Hepatocyte (in vitro differentiated cells): ENCODE measurements around the gene NMNAT2. TPM values are rescaled to one million over a fixed set of nuclear protein-coding genes. Genes with fewer than 3 reads are reported as not detected.

Source experiments
- DNase-seq: peaks from one replicate; pipeline ENCODE4 v3.0.0-alpha.2; 2016; ENCODE audit warnings: low spot score
- H2AFZ ChIP-seq: fragments of 200-600 bp; sonication (generic); 2 replicates; pipeline ENCODE4 v1.6.0; 2016; ENCODE audit warnings: antibody characterized with exemption, mild to moderate bottlenecking
- H3K27ac ChIP-seq: fragments of 200-600 bp; sonication (generic); 2 replicates; pipeline ENCODE4 v1.5.1; 2016; ENCODE audit warnings: mild to moderate bottlenecking
- H3K27me3 ChIP-seq: fragments of 200-600 bp; sonication (generic); 2 replicates; pipeline ENCODE4 v1.6.1; 2016
- H3K36me3 ChIP-seq: fragments of 200-600 bp; sonication (generic); replicated peaks from 2 replicates; pipeline ENCODE4 v1.5.1; 2016; ENCODE audit warnings: low read depth; ENCODE audit not compliant: insufficient read depth
- H3K4me1 ChIP-seq: fragments of 200-600 bp; sonication (generic); 2 replicates; pipeline ENCODE4 v1.5.1; 2016; ENCODE audit warnings: mild to moderate bottlenecking, moderate library complexity; ENCODE audit not compliant: insufficient read depth
- H3K4me2 ChIP-seq: fragments of 200-600 bp; sonication (generic); 2 replicates; pipeline ENCODE4 v1.6.0; 2016
- H3K4me3 ChIP-seq: fragments of 200-600 bp; sonication (generic); 2 replicates; pipeline ENCODE4 v1.5.1; 2016; ENCODE audit warnings: mild to moderate bottlenecking
- H3K79me2 ChIP-seq: fragments of 200-600 bp; sonication (generic); 2 replicates; pipeline ENCODE4 v1.6.0; 2017; ENCODE audit warnings: mild to moderate bottlenecking
- H3K9me2 ChIP-seq: fragments of 200-600 bp; sonication (generic); replicated peaks from 2 replicates; pipeline ENCODE4 v1.6.0; 2017; ENCODE audit warnings: mild to moderate bottlenecking; ENCODE audit not compliant: insufficient read depth
- H3K9me3 ChIP-seq: fragments of 200-600 bp; sonication (generic); 2 replicates; pipeline ENCODE4 v1.5.1; 2016; ENCODE audit warnings: low read depth, mild to moderate bottlenecking
- H4K20me1 ChIP-seq: fragments of 200-600 bp; sonication (generic); 2 replicates; pipeline ENCODE4 v1.6.0; 2016; ENCODE audit warnings: mild to moderate bottlenecking; ENCODE audit not compliant: insufficient read depth, poor library complexity, severe bottlenecking
- EZH2 ChIP-seq: fragments of 200-600 bp; sonication (generic); IDR thresholded peaks from 2 replicates; pipeline ENCODE4 v1.6.1; 2016; ENCODE audit warnings: antibody characterized with exemption, mild to moderate bottlenecking, borderline replicate concordance
- EZH2phosphoT487 ChIP-seq: fragments of 200-600 bp; sonication (generic); IDR thresholded peaks from one replicate; pipeline ENCODE4 v1.6.1; 2018; ENCODE audit warnings: antibody characterized with exemption, mild to moderate bottlenecking, low read depth, moderate library complexity; ENCODE audit not compliant: unreplicated experiment, severe bottlenecking
- WGBS: methylation state at CpG from one replicate; pipeline ENCODE4 v1.1.6; 2016; ENCODE audit warnings: low lambda C conversion rate; ENCODE audit errors: missing lambda C conversion rate; 5-methylcytosine and 5-hydroxymethylcytosine counted together
- polyA plus RNA-seq: library from polyadenylated mRNA; unstranded; fragments of >200 nt; fragmentation: Nextera tagmentation; extraction: Ambion mirVana; gene quantifications from 2 replicates; pipeline ENCODE4 v1.2.1, GENCODE V29; 2016
- total RNA-seq: library from RNA; depleted of rRNA; stranded (reverse); fragments of >200 nt; gene quantifications from 2 replicates; pipeline ENCODE4 v1.2.3, GENCODE V29; 2014
- TF ChIP-seq, protein P1 (sequence below): fragments of 200-600 bp; sonication (generic); IDR thresholded peaks from 2 replicates; pipeline ENCODE4 v1.5.1; 2016; ENCODE audit warnings: antibody characterized with exemption, mild to moderate bottlenecking; ENCODE audit not compliant: poor library complexity

The NMNAT2 gene
- total and polyA plus RNA-seq, 2 experiments from 2014 or later, result 0.66 to 1.00 TPM

DNA sequence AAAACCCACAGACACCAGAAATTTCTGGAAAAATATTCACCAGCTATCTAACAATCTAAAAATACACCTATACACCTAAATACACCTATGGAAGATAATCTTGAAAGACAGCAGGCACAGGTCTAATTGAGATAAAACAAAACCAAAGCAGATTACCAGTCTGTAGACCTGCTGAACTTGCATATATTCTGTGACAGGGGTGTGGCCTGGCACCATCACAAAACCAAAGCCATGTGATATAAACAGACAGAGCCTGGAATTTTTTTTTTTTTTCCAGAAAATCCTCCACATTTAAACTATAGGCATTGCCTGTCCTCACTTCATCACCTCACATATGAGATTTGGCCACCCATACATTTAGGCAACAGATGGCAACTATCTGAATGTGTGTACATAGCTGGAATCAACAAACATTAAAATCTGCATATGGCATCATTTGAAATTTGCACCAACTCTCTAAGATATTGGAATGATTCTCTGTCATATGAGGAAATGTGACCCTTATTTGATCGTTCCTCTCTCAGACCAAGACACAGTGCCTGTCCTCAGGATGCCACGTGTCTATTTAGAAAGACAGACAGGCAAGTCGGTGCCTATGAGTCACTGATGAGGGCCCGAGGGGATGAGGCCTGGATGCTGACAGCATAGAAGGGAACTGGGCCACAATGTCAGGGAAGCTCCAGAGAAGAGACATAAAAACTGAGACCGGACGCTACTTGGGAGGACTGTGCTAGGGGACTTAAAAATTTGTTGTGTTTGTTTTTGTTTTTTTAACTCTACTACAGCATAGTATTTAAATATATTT lies 32.6 kb downstream of the NMNAT2 start:
- H3K9me3 ChIP-seq, result no peaks in the 10 kb centered on the region
- 90% methylated on average over 6 of the region's 6 CpGs for WGBS
- no peak for TF ChIP-seq EZH2
- TF ChIP-seq, protein P1, sequence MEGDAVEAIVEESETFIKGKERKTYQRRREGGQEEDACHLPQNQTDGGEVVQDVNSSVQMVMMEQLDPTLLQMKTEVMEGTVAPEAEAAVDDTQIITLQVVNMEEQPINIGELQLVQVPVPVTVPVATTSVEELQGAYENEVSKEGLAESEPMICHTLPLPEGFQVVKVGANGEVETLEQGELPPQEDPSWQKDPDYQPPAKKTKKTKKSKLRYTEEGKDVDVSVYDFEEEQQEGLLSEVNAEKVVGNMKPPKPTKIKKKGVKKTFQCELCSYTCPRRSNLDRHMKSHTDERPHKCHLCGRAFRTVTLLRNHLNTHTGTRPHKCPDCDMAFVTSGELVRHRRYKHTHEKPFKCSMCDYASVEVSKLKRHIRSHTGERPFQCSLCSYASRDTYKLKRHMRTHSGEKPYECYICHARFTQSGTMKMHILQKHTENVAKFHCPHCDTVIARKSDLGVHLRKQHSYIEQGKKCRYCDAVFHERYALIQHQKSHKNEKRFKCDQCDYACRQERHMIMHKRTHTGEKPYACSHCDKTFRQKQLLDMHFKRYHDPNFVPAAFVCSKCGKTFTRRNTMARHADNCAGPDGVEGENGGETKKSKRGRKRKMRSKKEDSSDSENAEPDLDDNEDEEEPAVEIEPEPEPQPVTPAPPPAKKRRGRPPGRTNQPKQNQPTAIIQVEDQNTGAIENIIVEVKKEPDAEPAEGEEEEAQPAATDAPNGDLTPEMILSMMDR, result no peak
- TF ChIP-seq EZH2phosphoT487, result no peak

GRCh38 chr1:183379951-183380350 lies 38.2 kb downstream of the NMNAT2 start:
- no peak overlapping the region for H3K4me3 ChIP-seq
- H2AFZ ChIP-seq, result no peak overlapping the region
- no peaks in the 10 kb centered on the region for H3K9me3 ChIP-seq
- no peaks in the 10 kb centered on the region for H3K79me2 ChIP-seq
- peaks cover 8% of the 10 kb centered on the region for H3K4me1 ChIP-seq
- no peak overlapping the region for H3K4me2 ChIP-seq
- TF ChIP-seq EZH2, result no peak
- TF ChIP-seq, protein P1, result no peak
- no peak for TF ChIP-seq EZH2phosphoT487
- no peak for DNase-seq
- no peaks in the 10 kb centered on the region for H3K36me3 ChIP-seq
- no peak overlapping the region for H3K27ac ChIP-seq
- no peaks in the 10 kb centered on the region for H3K27me3 ChIP-seq
- H3K9me2 ChIP-seq, result no peaks in the 10 kb centered on the region
- 93% methylated on average over 2 of the region's 2 CpGs for WGBS
- no peaks in the 10 kb centered on the region for H4K20me1 ChIP-seq

More for the DNA sequence above, 32.6 kb downstream of the NMNAT2 start:
- H3K4me3 ChIP-seq, result no peak overlapping the region
- H3K4me2 ChIP-seq, result no peak overlapping the region
- no peaks in the 10 kb centered on the region for H4K20me1 ChIP-seq
- peaks cover 8% of the 10 kb centered on the region for H3K4me1 ChIP-seq
- no peaks in the 10 kb centered on the region for H3K79me2 ChIP-seq
- no peaks in the 10 kb centered on the region for H3K27me3 ChIP-seq
- H3K36me3 ChIP-seq, result no peaks in the 10 kb centered on the region
- no peak overlapping the region for H3K27ac ChIP-seq
- DNase-seq, result no peak
- no peak overlapping the region for H2AFZ ChIP-seq
- H3K9me2 ChIP-seq, result no peaks in the 10 kb centered on the region

DNA sequence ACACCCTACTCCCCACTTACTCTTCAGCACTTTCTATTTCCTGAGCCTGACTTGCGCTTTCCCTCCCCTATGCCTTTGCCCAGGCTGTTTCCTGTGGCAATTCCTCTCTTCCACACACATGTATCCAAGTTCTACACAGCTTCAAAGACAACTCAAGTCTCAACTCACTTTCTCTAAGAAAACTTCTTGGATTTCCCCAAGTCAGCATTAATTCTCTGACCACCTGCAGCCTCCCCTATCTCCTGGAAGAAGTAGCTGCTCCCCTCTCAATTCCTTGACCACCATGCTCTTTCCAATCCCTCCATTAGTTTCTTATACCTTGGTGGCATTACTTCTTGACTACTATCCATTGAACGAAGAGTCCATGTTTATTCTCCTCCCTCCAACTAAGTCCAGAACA lies 42.8 kb downstream of the NMNAT2 start:
- Histone ChIP-seq H3K9me3 (no peaks in the 10 kb centered on the region), H3K27me3 (no peaks in the 10 kb centered on the region), H3K4me2 (no peak overlapping the region), H2AFZ (no peak overlapping the region), H3K4me1 (no peaks in the 10 kb centered on the region), H3K27ac (no peak overlapping the region), H3K9me2 (no peaks in the 10 kb centered on the region), H3K79me2 (no peaks in the 10 kb centered on the region), H4K20me1 (no peaks in the 10 kb centered on the region), H3K36me3 (no peaks in the 10 kb centered on the region), H3K4me3 (no peak overlapping the region)
- WGBS, result 89% methylated on average over 2 of the region's 2 CpGs
- DNase-seq, result no peak
- TF ChIP-seq, protein P1, result no peak
- no peak for TF ChIP-seq EZH2phosphoT487
- TF ChIP-seq EZH2, result no peak
